ENCODE results near the gene MRPL40.

MRPL40 gene

GRCh38 chr22:19432133-19432851, at the start of gene MRPL40:
TSS of gene MRPL40 (plus strand) at chr22:19432545. CDS start at chr22:19432555, 10 bp downstream.
- peak; percentile 89 for DNase-seq

GRCh38 chr22:19383292-19383691, 49.1 kb upstream of the MRPL40 start:
- DNase-seq = no peak

GRCh38 chr22:19385221-19385906, 47.0 kb upstream of the MRPL40 start:
- DNase-seq = no peak

- no peak for DNase-seq
Observed at GRCh38 chr22:19386248-19386647, 46.1 kb upstream of the MRPL40 start.

GRCh38 chr22:19387038-19387437, 45.3 kb upstream of the MRPL40 start:
- DNase-seq = no peak

- no peak for DNase-seq
Observed at GRCh38 chr22:19387575-19387974, 44.8 kb upstream of the MRPL40 start.

GRCh38 chr22:19393704-19394103, 38.6 kb upstream of the MRPL40 start:
- DNase-seq = no peak

GRCh38 chr22:19394274-19395050, 37.9 kb upstream of the MRPL40 start:
- DNase-seq = no peak

- DNase-seq = no peak
Observed at GRCh38 chr22:19395276-19395675, 37.1 kb upstream of the MRPL40 start.

- no peak for DNase-seq
Observed at GRCh38 chr22:19396561-19396933, 35.8 kb upstream of the MRPL40 start.

- DNase-seq = peak; percentile 86
Observed at GRCh38 chr22:19396934-19397733, 35.2 kb upstream of the MRPL40 start.

- DNase-seq = peak; percentile 81
Observed at GRCh38 chr22:19397734-19398104, 34.6 kb upstream of the MRPL40 start.

GRCh38 chr22:19398206-19398605, 34.1 kb upstream of the MRPL40 start:
- peak; percentile 88 for DNase-seq

GRCh38 chr22:19398652-19399051, 33.7 kb upstream of the MRPL40 start:
- no peak for DNase-seq

- no peak for DNase-seq
Observed at GRCh38 chr22:19400881-19401280, 31.5 kb upstream of the MRPL40 start.

- DNase-seq = no peak
Observed at GRCh38 chr22:19401483-19401882, 30.9 kb upstream of the MRPL40 start.

- no peak for DNase-seq
Observed at GRCh38 chr22:19402642-19403191, 29.6 kb upstream of the MRPL40 start.

GRCh38 chr22:19404676-19405075, 27.7 kb upstream of the MRPL40 start:
- DNase-seq = no peak

- no peak for DNase-seq
Observed at GRCh38 chr22:19405133-19405532, 27.2 kb upstream of the MRPL40 start.

- DNase-seq = no peak
Observed at GRCh38 chr22:19405652-19406051, 26.7 kb upstream of the MRPL40 start.

GRCh38 chr22:19406281-19406811, 26.0 kb upstream of the MRPL40 start:
- no peak for DNase-seq

GRCh38 chr22:19406846-19407245, 25.5 kb upstream of the MRPL40 start:
- DNase-seq = no peak

Data from NCI-H2171 treated with DMSO at 0.1 percent for 48 hours (cell line).